ENCODE data around the gene TMEM167A.

- TF ChIP-seq EZH2 (IDR thresholded peaks at IDR 0.05; ENCODE audit: low read length, missing control alignments) = no peak
- TF ChIP-seq CTCF (conservative IDR thresholded peaks at IDR 0.05 in 1 of 2, IDR thresholded peaks at IDR 0.05 in 1 of 2; ENCODE audit: low read depth in 1 of 2, low read length in 2 of 2) = no peak
These were observed 70.4 kb downstream of the TMEM167A start for GRCh38 chr5:83006683-83007283.

Measured in fibroblast of lung (primary cell).